ENCODE measurements around the gene OTOF.

DNA sequence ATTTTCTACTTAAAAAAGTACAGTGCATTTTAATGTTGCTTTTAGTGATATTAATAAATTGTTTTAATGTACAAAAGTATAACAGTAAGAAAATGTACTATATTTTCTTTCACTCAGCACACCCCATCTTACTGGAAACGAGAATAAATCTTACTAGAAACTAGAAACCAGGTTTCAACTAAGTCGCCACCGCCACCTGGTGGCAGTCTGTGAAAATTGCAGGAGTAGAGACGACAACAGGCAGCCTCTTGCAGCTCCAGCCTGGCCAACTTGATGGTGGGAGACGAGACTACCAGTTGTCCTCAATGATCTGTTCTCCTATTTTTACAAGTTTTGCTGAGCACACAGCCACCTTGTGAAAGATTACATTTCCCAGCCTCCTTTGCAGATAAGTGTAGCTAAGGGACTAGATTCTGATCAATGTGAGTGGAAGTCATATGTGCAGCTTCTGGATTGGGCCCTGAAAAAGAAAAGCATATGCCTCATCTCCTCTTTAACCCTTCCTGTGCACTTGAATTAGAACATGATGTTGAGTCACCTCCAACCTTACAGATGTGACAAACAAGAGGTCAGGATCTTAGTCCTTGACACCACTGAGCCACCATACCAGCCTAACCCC lies 8.7 kb downstream of the OTOF start:
- peak; percentile 62 for TF ChIP-seq CTCF (conservative IDR thresholded peaks at IDR 0.05; ENCODE audit: low read depth, low read length)
- no peak for TF ChIP-seq CEBPB (IDR thresholded peaks at IDR 0.05; ENCODE audit: low read depth, low read length)
- no peak for TF ChIP-seq POLR2A (IDR thresholded peaks at IDR 0.05; ENCODE audit: low read depth, low read length)
- TF ChIP-seq RFX5 (IDR thresholded peaks at IDR 0.05; ENCODE audit: low read depth, low read length): no peak
- no peak for TF ChIP-seq BHLHE40 (IDR thresholded peaks at IDR 0.05; ENCODE audit: low read depth, low read length)
